Measurements from ENCODE around the gene RNF17. TPM values are rescaled to one million over a fixed set of nuclear protein-coding genes. Genes with fewer than 3 reads are reported as not detected.
A peak's percentile ranks its signal among the peaks of the same experiment; 100 is the strongest.

RNF17 gene
- total RNA-seq, 1 donor from 2014 or later: not detected

GRCh38 chr13:24891476-24892108, 127.6 kb downstream of the RNF17 start:
- Histone ChIP-seq H3K27me3 (no peaks in the 10 kb centered on the region), H3K4me3 (no peak overlapping the region), H4K20me1 (ENCODE audit: low read depth) (no peaks in the 10 kb centered on the region), H3K4me1 (no peaks in the 10 kb centered on the region), H3K36me3 (peaks cover 2% of the 10 kb centered on the region), H3K4me2 (no peak overlapping the region), H2AFZ (replicated peaks) (no peak overlapping the region), H3K9ac (no peak overlapping the region), H3K27ac (no peak overlapping the region), H3K79me2 (ENCODE audit: low read depth) (no peaks in the 10 kb centered on the region), H3K9me3 (ENCODE audit: low read depth) (no peaks in the 10 kb centered on the region), H3F3A (ENCODE audit: low read depth) (no peaks in the 10 kb centered on the region)
- TF ChIP-seq EZH2phosphoT487 (IDR thresholded peaks at IDR 0.05) (no peak), EZH2 (IDR thresholded peaks at IDR 0.05) (no peak), CTCF (IDR thresholded peaks at IDR 0.05) (no peak)
- no peak overlapping the region for H3K4me3 Mint-ChIP-seq
- no peaks in the 10 kb centered on the region for H3K27me3 Mint-ChIP-seq (ENCODE audit: insufficient read depth, low read depth)
- H3K4me1 Mint-ChIP-seq: no peaks in the 10 kb centered on the region
- H3K36me3 Mint-ChIP-seq: peaks cover 31% of the 10 kb centered on the region
- H3K27ac Mint-ChIP-seq: peak overlapping the region; percentile 40
- H3K9me3 Mint-ChIP-seq: no peaks in the 10 kb centered on the region
- no peak for DNase-seq (ENCODE audit: low spot score)

- H3K9ac ChIP-seq: no peak overlapping the region
- no peak overlapping the region for H2AFZ ChIP-seq (replicated peaks)
- Mint-ChIP-seq H3K36me3 (peaks cover 31% of the 10 kb centered on the region), H3K4me3 (no peak overlapping the region), H3K4me1 (no peaks in the 10 kb centered on the region), H3K27me3 (ENCODE audit: insufficient read depth, low read depth) (no peaks in the 10 kb centered on the region), H3K27ac (no peak overlapping the region), H3K9me3 (no peaks in the 10 kb centered on the region)
- no peaks in the 10 kb centered on the region for H3K27me3 ChIP-seq
- no peak overlapping the region for H3K27ac ChIP-seq
- H3K4me1 ChIP-seq: no peaks in the 10 kb centered on the region
- no peak overlapping the region for H3K4me2 ChIP-seq
- TF ChIP-seq CTCF (IDR thresholded peaks at IDR 0.05) (no peak), EZH2phosphoT487 (IDR thresholded peaks at IDR 0.05) (no peak), EZH2 (IDR thresholded peaks at IDR 0.05) (no peak)
- H3K4me3 ChIP-seq: no peak overlapping the region
- H3F3A ChIP-seq (ENCODE audit: low read depth): no peaks in the 10 kb centered on the region
- no peaks in the 10 kb centered on the region for H3K79me2 ChIP-seq (ENCODE audit: low read depth)
- H3K9me3 ChIP-seq (ENCODE audit: low read depth): no peaks in the 10 kb centered on the region
- H4K20me1 ChIP-seq (ENCODE audit: low read depth): no peaks in the 10 kb centered on the region
- H3K36me3 ChIP-seq: peaks cover 10% of the 10 kb centered on the region
- DNase-seq (ENCODE audit: low spot score): no peak
Observed at GRCh38 chr13:24892829-24893228, 128.9 kb downstream of the RNF17 start.

- H3K4me2 ChIP-seq: no peak overlapping the region
- Mint-ChIP-seq H3K9me3 (no peaks in the 10 kb centered on the region), H3K36me3 (peaks cover 30% of the 10 kb centered on the region), H3K4me3 (no peak overlapping the region), H3K27ac (peak overlapping the region; percentile 84), H3K4me1 (no peaks in the 10 kb centered on the region), H3K27me3 (ENCODE audit: insufficient read depth, low read depth) (no peaks in the 10 kb centered on the region)
- H3F3A ChIP-seq (ENCODE audit: low read depth): no peaks in the 10 kb centered on the region
- no peak for DNase-seq (ENCODE audit: low spot score)
- no peaks in the 10 kb centered on the region for H3K4me1 ChIP-seq
- no peak overlapping the region for H3K27ac ChIP-seq
- H3K4me3 ChIP-seq: no peak overlapping the region
- no peaks in the 10 kb centered on the region for H3K79me2 ChIP-seq (ENCODE audit: low read depth)
- H3K9me3 ChIP-seq (ENCODE audit: low read depth): no peaks in the 10 kb centered on the region
- peaks cover 10% of the 10 kb centered on the region for H3K36me3 ChIP-seq
- no peaks in the 10 kb centered on the region for H3K27me3 ChIP-seq
- H3K9ac ChIP-seq: no peak overlapping the region
- H2AFZ ChIP-seq (replicated peaks): no peak overlapping the region
- TF ChIP-seq EZH2phosphoT487 (IDR thresholded peaks at IDR 0.05): no peak
- no peak for TF ChIP-seq EZH2 (IDR thresholded peaks at IDR 0.05)
- no peak for TF ChIP-seq CTCF (IDR thresholded peaks at IDR 0.05)
- H4K20me1 ChIP-seq (ENCODE audit: low read depth): no peaks in the 10 kb centered on the region
Observed at GRCh38 chr13:24893863-24894262, 129.9 kb downstream of the RNF17 start.

Measured in neural progenitor cell (in vitro differentiated cells).